A549 (cell line): Measurements from ENCODE around the gene LHX4. TPM values are rescaled to one million over a fixed set of nuclear protein-coding genes. Genes with fewer than 3 reads are reported as not detected.

Experiments used
- ATAC-seq, 2 experiments: fragments of 200-7000 bp in 1 of 2; fragments of >200 bp in 1 of 2; cut with Nextera tagmentation in 1 of 2; cut with Tn5 transposase in 1 of 2; 3 replicates each; pipeline versions ENCODE4 v1.8.0 to v1.9.1; 2018 to 2020; ENCODE audit warnings: mild to moderate bottlenecking in 1 of 2, moderate library complexity in 1 of 2
- CTCF ChIA-PET: fragments of 300-600 bp; sonication (Branson Sonifier 250); formaldehyde crosslinking; extraction: SDS; loops from one replicate; lab custom pipeline; 2021; ENCODE audit warnings: antibody characterized with exemption, inconsistent platforms; lab: Yijun Ruan, JAX
- POLR2A ChIA-PET: fragments of 350-600 bp; formaldehyde crosslinking; extraction: SDS; loops from one replicate; lab custom pipeline; 2021; ENCODE audit warnings: antibody characterized with exemption, inconsistent platforms; lab: Yijun Ruan, JAX
- DNase-seq, 2 experiments: peaks; one replicate each; pipeline versions ENCODE4 v3.0.0 to v3.0.0-alpha.2; 2011 to 2016; ENCODE audit warnings: low read depth in 1 of 2, low spot score in 1 of 2
- FAIRE-seq: peaks from 2 replicates; lab custom pipeline; 2011; peaks lifted over from hg19 to GRCh38; lab: Jason Lieb, UNC
- H3K27ac ChIP-seq, 2 experiments: fragments of >200 bp; sonication (Bioruptor Twin); formaldehyde crosslinking; 3 replicates each; pipeline ENCODE4 v1.5.1; 2016 to 2017
- H3K4me1 ChIP-seq: fragments of >200 bp; sonication (Bioruptor Twin); formaldehyde crosslinking; 3 replicates; pipeline ENCODE4 v1.6.1; 2016
- H3K4me2 ChIP-seq: fragments of >200 bp; sonication (Bioruptor Twin); formaldehyde crosslinking; 3 replicates; pipeline ENCODE4 v1.6.1; 2016
- H3K4me3 ChIP-seq: fragments of >200 bp; sonication (Bioruptor Twin); formaldehyde crosslinking; 3 replicates; pipeline ENCODE4 v1.5.1; 2016
- H3K9me3 ChIP-seq: fragments of >200 bp; sonication (Bioruptor Twin); formaldehyde crosslinking; 3 replicates; pipeline ENCODE4 v1.6.1; 2016
- BHLHE40 ChIP-seq: IDR thresholded peaks from 2 replicates; pipeline ENCODE4 v1.6.1; 2012; ENCODE audit warnings: low read depth, low read length, inconsistent platforms
- E2F6 ChIP-seq: IDR thresholded peaks from 2 replicates; pipeline ENCODE4 v1.6.1; 2012; ENCODE audit warnings: low read depth, borderline replicate concordance
- EHF ChIP-seq: fragments of 250-450 bp; sonication (Bioruptor Pico); IDR thresholded peaks from 2 replicates; pipeline ENCODE4 v1.5.0; 2020; ENCODE audit warnings: mild to moderate bottlenecking
- EHMT2 ChIP-seq: fragments of 200-600 bp; sonication (generic); IDR thresholded peaks from 2 replicates; pipeline ENCODE4 v1.6.1; 2016; ENCODE audit warnings: antibody characterized with exemption, low read depth, mild to moderate bottlenecking, moderate library complexity
- ESRRA ChIP-seq: fragments of 150-350 bp; IDR thresholded peaks from 2 replicates; pipeline ENCODE4 v1.6.1; 2014; ENCODE audit warnings: mild to moderate bottlenecking, low read length, borderline replicate concordance
- FOXS1 ChIP-seq: fragments of 250-450 bp; sonication (Bioruptor Pico); IDR thresholded peaks from 2 replicates; pipeline ENCODE4 v1.5.0; 2020; ENCODE audit warnings: mild to moderate bottlenecking, moderate library complexity
- HOXB13 ChIP-seq: fragments of 250-450 bp; sonication (Bioruptor Pico); IDR thresholded peaks from 2 replicates; pipeline ENCODE4 v1.5.0; 2020; ENCODE audit warnings: low read depth, mild to moderate bottlenecking, moderate library complexity
- HOXB5 ChIP-seq: fragments of 250-450 bp; sonication (Bioruptor Pico); IDR thresholded peaks from 2 replicates; pipeline ENCODE4 v1.5.0; 2020; ENCODE audit warnings: mild to moderate bottlenecking, moderate library complexity
- KDM1A ChIP-seq: fragments of 200-600 bp; sonication (generic); IDR thresholded peaks from 2 replicates; pipeline ENCODE4 v1.6.1; 2016; ENCODE audit warnings: low read depth, mild to moderate bottlenecking
- MAFK ChIP-seq: fragments of 450-650 bp; IDR thresholded peaks from 2 replicates; pipeline ENCODE4 v1.6.1; 2014; ENCODE audit not compliant: partially characterized antibody
- MYC ChIP-seq: IDR thresholded peaks from 2 replicates; pipeline ENCODE4 v1.6.1; 2012; ENCODE audit warnings: mild to moderate bottlenecking, inconsistent platforms, low read length, improper control_type of control experiment, borderline replicate concordance
- NPAS2 ChIP-seq: fragments of 250-450 bp; sonication (Bioruptor Pico); IDR thresholded peaks from 2 replicates; pipeline ENCODE4 v1.8.0; 2022; ENCODE audit warnings: mild to moderate bottlenecking, moderate library complexity, borderline replicate concordance
- NR3C1 ChIP-seq: fragments of >200 bp; sonication (Bioruptor Twin); formaldehyde crosslinking; IDR thresholded peaks from 3 replicates; pipeline ENCODE4 v1.6.1; 2017
- PHF8 ChIP-seq: fragments of 200-600 bp; sonication (generic); IDR thresholded peaks from 2 replicates; pipeline ENCODE4 v1.6.1; 2016; ENCODE audit warnings: low read depth, mild to moderate bottlenecking, antibody characterized with exemption, moderate library complexity, borderline replicate concordance
- POLR2AphosphoS2 ChIP-seq: conservative IDR thresholded peaks from 2 replicates; pipeline ENCODE4 v1.6.1; 2012; ENCODE audit warnings: low read length, improper control_type of control experiment, inconsistent platforms
- RARB ChIP-seq: fragments of 250-450 bp; sonication (Bioruptor Pico); IDR thresholded peaks from 2 replicates; pipeline ENCODE4 v1.8.0; 2021; ENCODE audit warnings: mild to moderate bottlenecking, moderate library complexity
- REST ChIP-seq: fragments of 200-600 bp; sonication (generic); IDR thresholded peaks from 2 replicates; pipeline ENCODE4 v1.6.1; 2016; ENCODE audit warnings: antibody characterized with exemption, mild to moderate bottlenecking, moderate library complexity
- SMC3 ChIP-seq: fragments of >200 bp; sonication (Bioruptor Twin); formaldehyde crosslinking; IDR thresholded peaks from 3 replicates; pipeline ENCODE4 v1.6.1; 2018; ENCODE audit warnings: inconsistent platforms
- ZFP36 ChIP-seq: fragments of 450-650 bp; IDR thresholded peaks from 2 replicates; pipeline ENCODE4 v1.6.1; 2014; ENCODE audit warnings: borderline replicate concordance; ENCODE audit not compliant: partially characterized antibody
- WGBS: methylation state at CpG from one replicate; pipeline ENCODE4 v1.1.6; 2017; ENCODE audit errors: missing lambda C conversion rate; 5-methylcytosine and 5-hydroxymethylcytosine counted together
- polyA plus RNA-seq, 4 experiments: library from polyadenylated mRNA; depleted of rRNA in 3 of 4; stranded (reverse); fragments of >200 nt; fragmentation: RNase III in 1 of 4; extraction: RNeasy Plus Mini Kit Qiagen cat#74134 plus additional on column Dnase treatment in 1 of 4; gene quantifications; 2 replicates in 3 of 4; 3 replicates in 1 of 4; pipeline ENCODE4 v1.2.3, GENCODE V29; 2011 to 2017
- TF ChIP-seq, protein P1 (sequence below): fragments of 150-350 bp; IDR thresholded peaks from 2 replicates; pipeline ENCODE4 v1.6.1; 2014; ENCODE audit warnings: low read depth, mild to moderate bottlenecking, low read length

LHX4 gene
- polyA plus RNA-seq, 2 of the 4 experiments (the other 2 are of a cell fraction) = 0.62 to 0.80 TPM

- no peak for TF ChIP-seq EHMT2
- TF ChIP-seq ESRRA = no peak
- TF ChIP-seq SMC3 = no peak
- no peak for TF ChIP-seq NR3C1
- TF ChIP-seq PHF8 = no peak
- TF ChIP-seq, protein P1, sequence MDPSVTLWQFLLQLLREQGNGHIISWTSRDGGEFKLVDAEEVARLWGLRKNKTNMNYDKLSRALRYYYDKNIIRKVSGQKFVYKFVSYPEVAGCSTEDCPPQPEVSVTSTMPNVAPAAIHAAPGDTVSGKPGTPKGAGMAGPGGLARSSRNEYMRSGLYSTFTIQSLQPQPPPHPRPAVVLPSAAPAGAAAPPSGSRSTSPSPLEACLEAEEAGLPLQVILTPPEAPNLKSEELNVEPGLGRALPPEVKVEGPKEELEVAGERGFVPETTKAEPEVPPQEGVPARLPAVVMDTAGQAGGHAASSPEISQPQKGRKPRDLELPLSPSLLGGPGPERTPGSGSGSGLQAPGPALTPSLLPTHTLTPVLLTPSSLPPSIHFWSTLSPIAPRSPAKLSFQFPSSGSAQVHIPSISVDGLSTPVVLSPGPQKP = no peak
- TF ChIP-seq POLR2AphosphoS2 = no peak
- no peak for TF ChIP-seq FOXS1
- TF ChIP-seq ZFP36 = no peak
- TF ChIP-seq NPAS2 = no peak
Measured at GRCh38 chr1:180194048-180194425, 36.0 kb upstream of the LHX4 start (continued).

- 88% methylated on average over 19 of the region's 19 CpGs for WGBS
- Histone ChIP-seq H3K4me3 (no peak overlapping the region), H3K27ac (no peak overlapping the region), H3K4me2 (no peak overlapping the region), H3K4me1 (no peaks in the 10 kb centered on the region), H3K9me3 (no peaks in the 10 kb centered on the region)
- ChIA-PET CTCF (interaction anchor here (1.0 to 9.2 kb wide), 3 partner anchors 15 to 288 kb away, joined by 4 to 50 read pairs (median 4); no protein-coding TSS in a partner anchor), POLR2A (no interaction called here)
- no peak for TF ChIP-seq REST
- TF ChIP-seq EHF (CRISPR knock-in tag) = no peak
- DNase-seq = no peak
- no peak for FAIRE-seq
- ATAC-seq = no peak
Measured at GRCh38 chr1:180194546-180195207, 35.4 kb upstream of the LHX4 start.

DNA sequence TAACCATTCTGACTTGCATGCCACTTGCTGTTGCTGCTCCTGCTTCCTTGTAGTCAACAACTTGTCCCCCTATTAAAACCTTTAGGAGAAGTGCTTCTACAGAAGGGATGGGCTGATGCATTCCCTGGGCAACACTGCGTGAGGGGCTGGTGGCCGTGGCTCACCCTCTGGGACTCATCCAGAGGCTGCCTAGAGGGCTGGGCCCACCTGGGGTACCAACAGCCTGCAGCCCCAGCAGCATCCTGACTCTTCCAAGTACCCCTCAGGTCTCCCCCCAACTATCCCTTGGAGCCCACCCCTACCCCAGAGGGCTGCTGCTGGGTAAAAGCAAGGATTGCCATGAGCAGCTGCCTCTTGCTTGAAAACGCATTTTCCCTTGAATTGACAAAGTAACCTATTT lies 34.7 kb upstream of the LHX4 start:
- ATAC-seq = no peak
- ChIA-PET CTCF (interaction anchor here (1.0 to 9.2 kb wide), 4 partner anchors 9 to 287 kb away, joined by 4 to 77 read pairs (median 27); no protein-coding TSS in a partner anchor), POLR2A (no interaction called here)
- Histone ChIP-seq H3K4me3 (no peak overlapping the region), H3K4me1 (no peaks in the 10 kb centered on the region), H3K4me2 (no peak overlapping the region), H3K9me3 (no peaks in the 10 kb centered on the region), H3K27ac (no peak overlapping the region)
- TF ChIP-seq HOXB5 (no peak), FOXS1 (no peak), RARB (no peak), KDM1A (no peak), REST (no peak), MYC (no peak), HOXB13 (CRISPR knock-in tag) (no peak), MAFK (no peak), E2F6 (no peak), BHLHE40 (no peak)
- DNase-seq = no peak
- FAIRE-seq = no peak
- WGBS = 91% methylated on average over 3 of the region's 3 CpGs
